GM18873 (cell line): ENCODE results near the gene TSHZ2.

Experiments
- ATAC-seq: cut with Tn5 transposase; IDR thresholded peaks from one replicate; pipeline ENCODE4 v1.9.1; 2021; ENCODE audit warnings: mild to moderate bottlenecking, moderate library complexity, moderate number of reproducible peaks; ENCODE audit not compliant: unreplicated experiment, low FRiP score

The TSHZ2 gene

GRCh38 chr20:53183181-53183580 is 211.0 kb downstream of the TSHZ2 start:
- ATAC-seq: no peak

GRCh38 chr20:53186635-53187034 is 214.5 kb downstream of the TSHZ2 start:
- ATAC-seq: no peak

- ATAC-seq: no peak
Observed at GRCh38 chr20:53187392-53188068, 215.4 kb downstream of the TSHZ2 start.

- ATAC-seq: no peak
Observed at GRCh38 chr20:53190225-53190624, 218.1 kb downstream of the TSHZ2 start.

- ATAC-seq: no peak
Observed at GRCh38 chr20:53191957-53192356, 219.8 kb downstream of the TSHZ2 start.

- ATAC-seq: no peak
Observed at GRCh38 chr20:53194306-53195290, 222.4 kb downstream of the TSHZ2 start.

- ATAC-seq: no peak
Observed at GRCh38 chr20:53195876-53196610, 223.9 kb downstream of the TSHZ2 start.

- ATAC-seq: no peak
Observed at GRCh38 chr20:53201588-53201987, 229.4 kb downstream of the TSHZ2 start.

GRCh38 chr20:53202777-53203176 is 230.6 kb downstream of the TSHZ2 start:
- ATAC-seq: no peak

GRCh38 chr20:53205046-53205445 is 232.9 kb downstream of the TSHZ2 start:
- ATAC-seq: no peak

- ATAC-seq: no peak
Observed at GRCh38 chr20:53208110-53208832, 236.1 kb downstream of the TSHZ2 start.

GRCh38 chr20:53210041-53210440 is 237.9 kb downstream of the TSHZ2 start:
- ATAC-seq: no peak

- ATAC-seq: no peak
Observed at GRCh38 chr20:53210931-53211330, 238.8 kb downstream of the TSHZ2 start.

- no peak for ATAC-seq
Observed at GRCh38 chr20:53212018-53212417, 239.9 kb downstream of the TSHZ2 start.

- ATAC-seq: no peak
Observed at GRCh38 chr20:53214392-53214791, 242.2 kb downstream of the TSHZ2 start.

GRCh38 chr20:53215166-53215565 is 243.0 kb downstream of the TSHZ2 start:
- ATAC-seq: no peak

GRCh38 chr20:53216478-53216855 is 244.3 kb downstream of the TSHZ2 start:
- no peak for ATAC-seq

GRCh38 chr20:53216856-53217576 is 244.9 kb downstream of the TSHZ2 start:
- no peak for ATAC-seq

- no peak for ATAC-seq
Observed at GRCh38 chr20:53220482-53221307, 248.5 kb downstream of the TSHZ2 start.
